ENCODE results near the gene RPS6KA6.

- TF ChIP-seq CTCF (conservative IDR thresholded peaks at IDR 0.05 in 1 of 2, IDR thresholded peaks at IDR 0.05 in 1 of 2; ENCODE audit: extremely low read depth in 1 of 2, insufficient read depth in 1 of 2, low read depth in 1 of 2, low read length in 2 of 2) (no peak), EZH2 (IDR thresholded peaks at IDR 0.05; ENCODE audit: borderline replicate concordance, low read length) (no peak)
Observed at GRCh38 chrX:84205276-84205675, 17.3 kb upstream of the RPS6KA6 start.

Data from mammary epithelial cell (primary cell).